K562 (cell line): ENCODE data around the gene GCA. TPM values are rescaled to one million over a fixed set of nuclear protein-coding genes. Genes with fewer than 3 reads are reported as not detected.

Experiments
- ATAC-seq: fragments of 200-7000 bp; cut with Tn5 transposase; 3 replicates; pipeline ENCODE4 v1.9.1; 2020; ENCODE audit warnings: moderate library complexity
- BruUV-seq: library from RNA; stranded (reverse); fragments of 400-500 nt; replicated peaks from 2 replicates; lab custom pipeline; 2021; lab: Mats Ljungman, UMichigan
- CTCF ChIA-PET: fragments of 300-600 bp; formaldehyde crosslinking; extraction: SDS; loops from one replicate; lab custom pipeline; 2021; ENCODE audit warnings: low intra/inter-chr PET ratio; lab: Yijun Ruan, JAX
- POLR2A ChIA-PET: fragments of 300-600, 350-650 bp; sonication (Branson Sonifier 250); formaldehyde crosslinking; extraction: SDS; loops from one replicate; lab custom pipeline; 2021; ENCODE audit warnings: antibody characterized with exemption, inconsistent platforms; lab: Yijun Ruan, JAX
- DNase-seq, 4 experiments: peaks; one replicate each; pipeline versions ENCODE4 v3.0.0 to v3.0.0-alpha.2; 2011 to 2018; ENCODE audit warnings: low spot score in 3 of 4, mixed read lengths in 3 of 4; ENCODE audit errors: extremely low read depth in 1 of 4
- FAIRE-seq: peaks from 2 replicates; lab custom pipeline; 2011; peaks lifted over from hg19 to GRCh38; lab: Jason Lieb, UNC
- H2AFZ ChIP-seq: 2 replicates; pipeline ENCODE4 v1.6.0; 2011; ENCODE audit warnings: low read depth, low read length, control low read depth, inconsistent platforms
- H3K27ac ChIP-seq: fragments of 200-600 bp; 3 replicates; pipeline ENCODE4 v1.8.0; 2011; ENCODE audit warnings: low read depth, mild to moderate bottlenecking, control low read depth, inconsistent platforms, low read length, moderate library complexity, mixed read lengths; ENCODE audit errors: extremely low read depth
- H3K27me3 ChIP-seq, 2 experiments: fragments of 300-600 bp in 1 of 2; 2 replicates in 1 of 2; 3 replicates in 1 of 2; pipeline versions ENCODE4 v1.6.0 to v1.8.0; 2011; ENCODE audit warnings: inconsistent platforms in 2 of 2, low read length in 2 of 2, mild to moderate bottlenecking in 1 of 2, mixed read lengths in 1 of 2, moderate library complexity in 1 of 2; ENCODE audit not compliant: control insufficient read depth in 2 of 2, insufficient read depth in 2 of 2
- H3K36me3 ChIP-seq: fragments of 300-600 bp; 3 replicates; pipeline ENCODE4 v1.8.0; 2011; ENCODE audit warnings: mild to moderate bottlenecking, low read length, inconsistent platforms; ENCODE audit not compliant: control insufficient read depth, insufficient read depth
- H3K4me1 ChIP-seq, 2 experiments: fragments of 200-600 bp in 1 of 2; replicated peaks in 1 of 2; 2 replicates in 1 of 2; 3 replicates in 1 of 2; pipeline versions ENCODE4 v1.5.1 to v1.8.0; 2011; ENCODE audit warnings: inconsistent platforms in 2 of 2, low read length in 2 of 2, mild to moderate bottlenecking in 1 of 2, mixed read lengths in 1 of 2, moderate library complexity in 1 of 2; ENCODE audit not compliant: control insufficient read depth in 2 of 2, insufficient read depth in 2 of 2
- H3K4me2 ChIP-seq: 2 replicates; pipeline ENCODE4 v1.6.1; 2011; ENCODE audit warnings: low read length, control low read depth, inconsistent platforms, mixed read lengths; ENCODE audit not compliant: insufficient read depth
- H3K4me3 ChIP-seq: fragments of 200-600 bp; sonication (generic), shearing (Covaris generic); 2 replicates; pipeline ENCODE4 v1.5.1; 2016; ENCODE audit warnings: control low read depth, inconsistent platforms
- H3K79me2 ChIP-seq: fragments of 200-600 bp; 3 replicates; pipeline ENCODE4 v1.8.0; 2011; ENCODE audit warnings: low read length, inconsistent platforms; ENCODE audit not compliant: control insufficient read depth, insufficient read depth
- H3K9ac ChIP-seq, 2 experiments: 2 replicates each; pipeline versions ENCODE4 v1.6.0 to v1.6.1; 2011; ENCODE audit warnings: low read depth in 2 of 2, low read length in 2 of 2, control low read depth in 1 of 2, inconsistent platforms in 1 of 2, mild to moderate bottlenecking in 1 of 2, mixed read lengths in 1 of 2; ENCODE audit not compliant: insufficient read depth in 1 of 2
- H3K9me1 ChIP-seq: one replicate; pipeline ENCODE4 v1.6.0; 2011; ENCODE audit warnings: inconsistent platforms, mild to moderate bottlenecking, low read length, moderate library complexity; ENCODE audit not compliant: control insufficient read depth, insufficient read depth
- H3K9me3 ChIP-seq: replicated peaks from 2 replicates; pipeline ENCODE4 v1.5.1; 2011; ENCODE audit warnings: low read depth, low read length, inconsistent platforms; ENCODE audit not compliant: control insufficient read depth, insufficient read depth
- H4K20me1 ChIP-seq: replicated peaks from 2 replicates; pipeline ENCODE4 v1.6.1; 2011; ENCODE audit warnings: low read length, inconsistent platforms, mixed read lengths; ENCODE audit not compliant: control insufficient read depth, insufficient read depth
- EZH2 ChIP-seq: IDR thresholded peaks from 2 replicates; pipeline ENCODE4 v1.6.1; 2012; ENCODE audit warnings: low read depth, mild to moderate bottlenecking, inconsistent platforms, low read length, borderline replicate concordance
- JUND ChIP-seq, 2 experiments: IDR thresholded peaks; 2 replicates in 1 of 2; 3 replicates in 1 of 2; pipeline ENCODE4 v1.6.1; 2011; ENCODE audit warnings: borderline replicate concordance in 2 of 2, low read depth in 2 of 2, low read length in 2 of 2, improper control_type of control experiment in 1 of 2, missing biosample characterization in 1 of 2, missing genetic modification characterization in 1 of 2, missing genetic modification reagents in 1 of 2
- NR3C1 ChIP-seq: sonication (generic); formaldehyde crosslinking; IDR thresholded peaks from 2 replicates; pipeline ENCODE4 v1.8.1; 2022; ENCODE audit warnings: missing genetic modification reagents
- WGBS: fragments of 100-300 bp; shearing (Covaris generic); methylation state at CpG from one replicate; pipeline ENCODE4 v1.1.6; 2016; ENCODE audit warnings: low coverage, mixed read lengths; ENCODE audit not compliant: insufficient coverage; ENCODE audit errors: missing lambda C conversion rate; 5-methylcytosine and 5-hydroxymethylcytosine counted together
- in situ Hi-C: fragments of 300-500 bp; cut with MboI; formaldehyde crosslinking; loops from 4 replicates; pipeline ENCODE4 v1.15.0; 2018; ENCODE audit warnings: inconsistent platforms, mixed read lengths
- intact Hi-C: fragments of 100-400 bp; cut with micrococcal nuclease; formaldehyde crosslinking; loops from 2 replicates; pipeline ENCODE4 v1.14.2; 2022
- polyA plus RNA-seq, 8 experiments: library from polyadenylated mRNA; depleted of rRNA in 4 of 8; stranded (reverse) in 5 of 8; unstranded in 3 of 8; fragments of >200 nt; fragmentation: Nextera tagmentation in 2 of 8; fragmentation: Illumina TruSeq in 1 of 8; extraction: Ambion mirVana in 2 of 8; extraction: Trizol in 1 of 8; gene quantifications; 2 replicates each; pipeline versions ENCODE4 v1.2.1 to v1.2.3, GENCODE V29; 2011 to 2014; ENCODE audit warnings: inconsistent platforms in 1 of 8, missing spikeins in 1 of 8
- total RNA-seq, 7 experiments: library from RNA; depleted of rRNA in 6 of 7; stranded (reverse); fragments of >200 nt in 6 of 7; fragmentation: Illumina TruSeq in 2 of 7; extraction: Trizol in 2 of 7; gene quantifications; 2 replicates each; pipeline versions ENCODE4 v1.2.1 to v1.2.3, GENCODE V29; 2011 to 2021; ENCODE audit warnings: low replicate concordance in 1 of 7

The GCA gene
- total and polyA plus RNA-seq, 9 of the 15 experiments (the other 6 are each of a cell fraction or from before 2014, with no cell fraction given), result 0.24 to 0.79 (median 0.41) TPM; not detected in 1

- DNase-seq (peak in 2 of 4 experiments; percentile 4 to 19), ATAC-seq (peak; percentile 62), FAIRE-seq (no peak)
- Histone ChIP-seq H3K4me3 (peak overlapping the region; percentile 55), H3K4me1 (peaks cover 0 to 4% of the 10 kb centered on the region in 2 experiments; a peak in 2 of 5 replicates), H3K9me1 (no peaks in the 10 kb centered on the region), H3K36me3 (no peaks in the 10 kb centered on the region), H3K27ac (peak overlapping the region; percentile 34; the same call in 1 of the 3 replicates), H3K79me2 (no peaks in the 10 kb centered on the region), H4K20me1 (no peaks in the 10 kb centered on the region), H3K27me3 (no peaks in the 10 kb centered on the region), H3K9ac (peak overlapping the region; percentile 53 to 81; a peak in 3 of 4 replicates), H3K4me2 (peak overlapping the region; percentile 77), H2AFZ (peak overlapping the region; percentile 79), H3K9me3 (no peaks in the 10 kb centered on the region)
- 2% methylated on average over 16 of the region's 16 CpGs for WGBS
- in situ Hi-C loops (loop anchor here (25.0 kb wide), 1 partner anchor 1056 kb away; no protein-coding TSS in a partner anchor), intact Hi-C loops (no loop called here)
- POLR2A ChIA-PET, result interaction anchor here (0.9 to 1.3 kb wide), 2 partner anchors 9 to 11 kb away, joined by 3 read pairs; no protein-coding TSS in a partner anchor
- BruUV-seq, result TSS peak; percentile 49
- TF ChIP-seq JUND (IDR thresholded peaks at IDR 0.05; ENCODE audit: borderline replicate concordance, low read depth, low read length) (no peak), JUND (tag; IDR thresholded peaks at IDR 0.05; ENCODE audit: borderline replicate concordance, low read depth, low read length) (no peak), EZH2 (no peak), NR3C1 (0 out of 2 replicates have a peak, but pooled peaks have one; percentile 34)
- CTCF ChIA-PET, result no interaction called here
Measured at GRCh38 chr2:162317861-162318327, 26.0 kb upstream of the GCA start.
